ENCODE results near the gene SLC39A10. TPM values are rescaled to one million over a fixed set of nuclear protein-coding genes. Genes with fewer than 3 reads are reported as not detected.

Gene SLC39A10
- total and polyA plus RNA-seq, 10 of the 15 experiments (the other 5 are each of a cell fraction or from before 2014, with no cell fraction given), result 2.0 to 23.6 (median 7.9) TPM

- no peak for TF ChIP-seq JUNB (IDR thresholded peaks at IDR 0.05)
- no peak for TF ChIP-seq NR2F1 (conservative IDR thresholded peaks at IDR 0.05)
- TF ChIP-seq HDAC2 (IDR thresholded peaks at IDR 0.05), result no peak
- no peak for TF ChIP-seq NR2C1 (IDR thresholded peaks at IDR 0.05)
- TF ChIP-seq RFX5 (IDR thresholded peaks at IDR 0.05; ENCODE audit: low read depth, low read length), result no peak
- TF ChIP-seq CHD4 (IDR thresholded peaks at IDR 0.05), result no peak
- no peak for TF ChIP-seq ZBED1 (IDR thresholded peaks at IDR 0.05; ENCODE audit: borderline replicate concordance)
- no peak for TF ChIP-seq ZNF217 (IDR thresholded peaks at IDR 0.05)
- TF ChIP-seq ASH2L (IDR thresholded peaks at IDR 0.05; ENCODE audit: borderline replicate concordance, low read depth), result no peak
- TF ChIP-seq EZH2 (IDR thresholded peaks at IDR 0.05; ENCODE audit: borderline replicate concordance, control insufficient read depth, low read depth, low read length), result no peak
- no peak for TF ChIP-seq MEF2B (IDR thresholded peaks at IDR 0.05; ENCODE audit: partially characterized antibody, poor library complexity, severe bottlenecking)
- no peak for TF ChIP-seq ZSCAN29 (IDR thresholded peaks at IDR 0.05)
- no peak for TF ChIP-seq SMAD5 (IDR thresholded peaks at IDR 0.05; ENCODE audit: low read depth)
- no peak for TF ChIP-seq KAT2A (conservative IDR thresholded peaks at IDR 0.05; ENCODE audit: control insufficient read depth, low read depth, low read length)
- no peak for TF ChIP-seq IRF4 (IDR thresholded peaks at IDR 0.05; ENCODE audit: low read depth, low read length)
- TF ChIP-seq NFXL1 (IDR thresholded peaks at IDR 0.05; ENCODE audit: borderline replicate concordance), result no peak
- no peak for TF ChIP-seq MTA3 (IDR thresholded peaks at IDR 0.05; ENCODE audit: borderline replicate concordance, low read length)
- no peak for TF ChIP-seq E4F1 (IDR thresholded peaks at IDR 0.05; ENCODE audit: borderline replicate concordance, partially characterized antibody)
- TF ChIP-seq GABPA (IDR thresholded peaks at IDR 0.05; ENCODE audit: low read depth), result no peak
- no peak for TF ChIP-seq PAX8 (IDR thresholded peaks at IDR 0.05)
- no peak for TF ChIP-seq PKNOX1 (IDR thresholded peaks at IDR 0.05)
- peak; percentile 48; the same call in 1 of the 2 replicates for TF ChIP-seq BACH1 (IDR thresholded peaks at IDR 0.05; ENCODE audit: borderline replicate concordance)
- TF ChIP-seq ELK1 (IDR thresholded peaks at IDR 0.05; ENCODE audit: low read depth, low read length), result no peak
- TF ChIP-seq CTCF (IDR thresholded peaks at IDR 0.05 in 2 of 3, conservative IDR thresholded peaks at IDR 0.05 in 1 of 3; ENCODE audit: control insufficient read depth in 2 of 3, extremely low read depth in 1 of 3, insufficient read depth in 1 of 3, low read depth in 3 of 3, low read length in 3 of 3), result no peak
- TF ChIP-seq SRF (IDR thresholded peaks at IDR 0.05; ENCODE audit: low read depth in 2 of 2, low read length in 2 of 2), result peak; percentile 86 to 89
- peak; percentile 34 for TF ChIP-seq POLR2A (IDR thresholded peaks at IDR 0.05; ENCODE audit: low read depth, low read length)
- no peak for TF ChIP-seq NRF1 (conservative IDR thresholded peaks at IDR 0.05; ENCODE audit: low read depth, low read length)
Observed at GRCh38 chr2:195657634-195658540, 861 bp downstream of the SLC39A10 start (continued).

Data from GM12878 (cell line).